ENCODE results near the gene PI4KA. TPM values are rescaled to one million over a fixed set of nuclear protein-coding genes. Genes with fewer than 3 reads are reported as not detected.
"Not testable (repeated sequence)": the region's sequence is repeated elsewhere in the genome, so short reads cannot be mapped to it uniquely, and the experiment has no call there.

Gene PI4KA
- 10 to 100 TPM; 46.5 to 73.7 (median 72.2) TPM for polyA plus RNA-seq (ENCODE audit: insufficient read depth in 1 of 5, insufficient read length in 5 of 5, low replicate concordance in 1 of 5)
- long read RNA-seq, donor 1, partial matches to known transcripts = 122 of 122 reads
- long read RNA-seq, donor 1, other reads (novel, unspliced or antisense) = 0 of 122 reads
- long read RNA-seq, donor 2, partial matches to known transcripts = 29 of 52 reads
- long read RNA-seq, donor 2, other reads (novel, unspliced or antisense) = 22 of 52 reads
- long read RNA-seq, donor 3, partial matches to known transcripts = 75 of 76 reads
- long read RNA-seq, donor 3, other reads (novel, unspliced or antisense) = 0 of 76 reads
- long read RNA-seq, donor 4, partial matches to known transcripts = 30 of 31 reads
- long read RNA-seq, donor 4, other reads (novel, unspliced or antisense) = 0 of 31 reads
- long read RNA-seq, donor 5, partial matches to known transcripts = 7 of 8 reads
- long read RNA-seq, donor 5, other reads (novel, unspliced or antisense) = 0 of 8 reads
- long read RNA-seq, donor 6, partial matches to known transcripts = 10 of 10 reads
- long read RNA-seq, donor 6, other reads (novel, unspliced or antisense) = 0 of 10 reads
- long read RNA-seq, donor 7, partial matches to known transcripts = 34 of 69 reads
- long read RNA-seq, donor 7, other reads (novel, unspliced or antisense) = 34 of 69 reads
- long read RNA-seq, donor 8, partial matches to known transcripts = 5 of 5 reads
- long read RNA-seq, donor 8, other reads (novel, unspliced or antisense) = 0 of 5 reads

- DNase-seq = peak; percentile 97
Measured at GRCh38 chr22:20858615-20859416, at the start of gene PI4KA, which contains the start of gene SNAP29. PI4KA (minus strand) TSS chr22:20858811; CDS start chr22:20858725, 86 bp downstream. SNAP29 (plus strand) TSS chr22:20859007; CDS start chr22:20859111, 104 bp downstream.

DNA sequence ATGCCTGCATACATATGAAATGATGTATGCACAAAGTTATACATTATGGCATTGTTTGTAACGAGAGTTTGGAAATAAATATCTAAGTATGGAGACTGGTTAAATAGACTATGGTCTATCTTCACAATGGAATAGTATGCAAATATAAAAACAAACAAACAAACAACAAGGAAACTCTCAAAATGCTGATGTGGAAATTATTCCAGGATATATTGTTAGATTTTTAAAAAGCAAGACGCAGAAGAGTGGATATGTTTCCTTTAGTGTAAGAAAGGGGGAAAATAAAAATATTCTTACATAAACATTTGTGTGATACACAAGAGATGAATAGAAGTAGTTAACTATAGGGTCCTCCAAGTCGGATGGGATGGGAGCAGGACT, 47.8 kb upstream of the PI4KA start:
- no peak for DNase-seq

GRCh38 chr22:20905415-20906386, 47.1 kb upstream of the PI4KA start:
- DNase-seq = no peak

DNA sequence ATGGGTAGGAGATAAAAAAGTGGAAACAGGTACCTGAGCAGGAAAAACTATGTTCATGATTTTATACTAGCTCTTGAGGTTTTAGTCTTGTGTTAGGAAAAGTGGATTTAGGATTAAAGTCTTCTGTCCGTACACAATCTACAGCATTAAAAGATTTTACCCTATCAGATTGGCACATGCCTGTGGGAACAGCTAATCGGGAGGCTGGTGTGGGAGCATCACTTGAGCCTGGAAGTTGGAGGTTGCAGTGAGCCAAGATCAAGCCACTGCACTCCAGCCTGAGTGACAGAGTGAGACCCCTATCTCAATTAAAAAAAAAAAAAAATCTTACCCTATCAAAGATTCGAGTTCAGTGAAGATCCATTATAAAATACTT, 46.4 kb upstream of the PI4KA start:
- no peak for DNase-seq

GRCh38 chr22:20904008-20904979, 45.7 kb upstream of the PI4KA start:
- no peak for DNase-seq

GRCh38 chr22:20903093-20903492, 44.5 kb upstream of the PI4KA start:
- DNase-seq = no peak

DNA sequence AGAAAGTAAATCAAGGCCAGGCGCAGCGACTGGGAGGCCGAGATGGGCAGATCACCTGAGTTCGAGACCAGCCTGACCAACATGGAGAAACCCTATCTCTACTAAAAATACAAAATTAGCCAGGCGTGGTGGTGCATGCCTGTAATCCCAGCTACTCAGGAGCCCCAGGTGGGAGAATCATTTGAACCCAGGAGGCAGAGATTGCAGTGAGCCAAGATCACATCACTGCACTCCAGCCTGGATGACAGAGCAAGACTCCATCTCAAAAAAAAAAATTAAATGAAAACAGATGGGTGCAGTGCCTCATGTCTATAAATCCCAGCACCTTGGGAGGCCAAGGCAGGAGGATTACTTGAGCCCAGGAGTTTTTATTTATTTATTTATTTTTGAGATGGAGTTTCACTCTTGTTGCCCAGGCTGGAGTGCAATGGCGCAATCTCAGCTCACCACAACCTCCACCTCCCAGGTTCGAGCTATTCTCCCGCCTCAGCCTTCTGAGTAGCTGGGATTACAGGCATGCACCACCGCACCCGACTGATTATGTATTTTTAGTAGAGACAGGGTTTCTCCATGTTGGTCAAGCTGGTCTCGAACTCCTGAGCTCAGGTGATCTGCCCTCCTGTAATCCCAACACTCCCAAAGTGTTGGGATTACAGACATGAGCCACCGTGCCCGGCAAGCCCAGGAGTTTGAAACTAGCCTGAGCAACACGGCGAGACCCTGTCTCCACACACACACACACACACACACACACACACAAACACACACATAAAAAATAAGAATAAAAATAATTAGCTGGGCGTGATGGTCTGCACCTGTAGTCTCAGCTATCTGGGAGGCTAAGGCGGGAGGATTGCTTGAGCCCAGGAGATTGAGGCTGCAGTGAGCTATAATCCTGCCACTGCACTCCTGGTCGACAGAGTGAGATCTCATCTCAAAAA, 42.8 kb upstream of the PI4KA start:
- DNase-seq = not testable (repeated sequence)

DNA sequence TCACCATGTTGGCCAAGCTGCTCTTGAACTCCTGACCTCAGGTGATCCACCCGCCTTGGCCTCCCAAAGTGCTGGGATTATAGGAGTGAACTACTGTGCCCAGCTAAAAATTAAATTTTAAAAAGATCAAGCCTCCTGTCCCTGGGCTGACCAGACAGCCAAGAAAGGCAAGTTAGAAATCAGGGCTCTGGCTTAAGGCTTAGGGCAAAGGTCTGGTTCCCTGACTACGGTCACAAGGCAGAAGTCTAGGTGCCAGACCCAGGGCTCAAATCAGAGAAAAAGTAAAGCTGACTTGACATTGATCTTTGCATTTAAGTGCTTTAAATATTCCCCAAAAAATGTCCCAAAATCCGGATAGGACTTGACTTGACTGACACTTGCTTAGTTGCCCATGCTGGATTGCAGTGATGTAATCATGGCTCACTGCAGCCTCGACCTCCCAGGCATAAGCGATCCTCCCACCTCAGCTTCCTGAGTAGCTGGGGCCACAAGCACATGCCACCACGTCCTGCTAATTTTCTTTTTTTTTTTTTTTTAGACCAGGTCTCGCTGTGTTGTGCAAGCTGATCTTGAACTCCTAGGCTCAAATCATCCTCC, 41.3 kb upstream of the PI4KA start:
- DNase-seq = no peak

DNA sequence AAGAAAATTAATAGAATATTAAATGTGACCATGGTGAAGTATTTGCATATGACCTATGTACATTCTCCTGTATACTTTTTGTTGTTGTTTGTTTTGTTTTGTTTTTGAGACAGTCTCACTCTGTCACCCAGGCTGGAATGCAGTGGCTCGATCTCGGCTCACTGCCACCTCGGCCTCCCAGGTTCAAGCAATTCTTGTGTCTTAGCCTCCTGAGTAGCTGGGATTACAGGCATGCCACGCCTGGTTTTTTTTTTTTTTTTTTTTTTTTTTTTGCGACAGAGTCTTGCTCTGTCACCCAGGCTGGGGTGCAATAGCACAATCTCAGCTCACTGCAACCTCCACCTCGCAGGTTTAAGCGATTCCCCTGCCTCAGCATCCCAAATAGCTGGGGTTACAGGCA, 39.1 kb upstream of the PI4KA start:
- not testable (repeated sequence) for DNase-seq

GRCh38 chr22:20890975-20891374, 32.4 kb upstream of the PI4KA start:
- no peak for DNase-seq

DNA sequence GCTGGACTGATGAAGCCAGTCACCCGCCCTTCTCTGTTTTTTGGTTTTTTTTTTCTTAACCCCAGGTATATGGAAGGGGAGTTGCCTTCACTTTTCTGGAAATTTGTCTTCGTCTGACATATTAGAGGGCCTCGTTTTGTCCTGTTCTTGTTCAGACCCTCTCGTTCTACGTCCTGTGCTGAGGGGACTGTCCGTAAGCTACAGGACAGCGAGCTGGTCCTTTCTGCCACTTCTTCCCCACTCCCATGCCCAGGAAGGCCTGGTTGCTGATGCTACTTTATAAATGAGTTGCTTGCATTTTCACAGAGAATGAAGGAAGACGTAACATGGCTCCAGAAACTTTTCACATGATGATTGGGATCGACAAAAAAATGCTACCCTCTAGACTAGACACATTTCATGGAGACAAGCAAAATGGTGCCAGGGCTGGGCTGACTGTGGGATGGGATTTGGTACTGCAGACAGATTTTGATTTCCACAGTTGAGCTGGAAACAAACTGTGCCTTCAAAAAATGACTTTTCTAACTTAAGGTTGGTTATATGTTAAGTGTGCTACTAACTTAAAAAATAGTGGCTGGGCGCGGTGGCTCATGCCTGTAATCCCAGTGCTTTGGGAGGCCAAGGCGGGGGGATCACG, 31.4 kb upstream of the PI4KA start:
- no peak for DNase-seq

DNA sequence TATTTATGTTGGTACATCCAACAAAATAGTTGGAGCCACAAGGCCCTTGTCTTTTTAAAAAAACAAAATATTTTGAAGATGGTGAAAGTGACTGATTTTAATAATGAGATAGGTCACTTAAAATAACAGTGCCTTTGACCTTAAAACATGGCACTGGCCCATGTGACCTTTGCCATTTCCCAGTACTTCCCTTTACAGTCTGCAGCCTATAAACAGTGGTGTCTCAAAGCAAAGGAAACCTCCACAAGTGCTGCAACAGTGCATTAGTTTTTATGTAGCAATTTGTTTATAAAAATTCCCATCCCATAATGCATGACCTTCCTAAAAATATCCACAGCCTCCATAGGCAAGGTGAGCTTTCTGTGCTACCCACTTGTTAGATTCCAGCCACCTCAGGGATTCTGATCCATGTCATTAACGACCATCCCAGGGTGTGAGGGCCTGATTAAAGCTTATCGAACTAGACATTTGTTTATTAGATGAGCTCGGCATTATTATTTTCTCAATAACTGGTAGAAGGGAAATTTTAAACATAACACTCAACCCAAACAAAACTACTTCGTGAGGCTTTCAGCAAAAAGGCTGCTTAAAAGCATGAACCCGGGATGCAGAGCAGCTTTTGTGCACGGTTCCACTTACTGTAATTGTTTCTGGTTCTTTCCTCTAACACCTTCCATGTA, 30.6 kb upstream of the PI4KA start:
- no peak for DNase-seq

- no peak for DNase-seq
Measured at GRCh38 chr22:20887375-20887774, 28.8 kb upstream of the PI4KA start.

- DNase-seq = peak; percentile 35 to 52
Measured at GRCh38 chr22:20885557-20886323, 27.1 kb upstream of the PI4KA start.

- DNase-seq = no peak
Measured at GRCh38 chr22:20885017-20885556, 26.5 kb upstream of the PI4KA start.

DNA sequence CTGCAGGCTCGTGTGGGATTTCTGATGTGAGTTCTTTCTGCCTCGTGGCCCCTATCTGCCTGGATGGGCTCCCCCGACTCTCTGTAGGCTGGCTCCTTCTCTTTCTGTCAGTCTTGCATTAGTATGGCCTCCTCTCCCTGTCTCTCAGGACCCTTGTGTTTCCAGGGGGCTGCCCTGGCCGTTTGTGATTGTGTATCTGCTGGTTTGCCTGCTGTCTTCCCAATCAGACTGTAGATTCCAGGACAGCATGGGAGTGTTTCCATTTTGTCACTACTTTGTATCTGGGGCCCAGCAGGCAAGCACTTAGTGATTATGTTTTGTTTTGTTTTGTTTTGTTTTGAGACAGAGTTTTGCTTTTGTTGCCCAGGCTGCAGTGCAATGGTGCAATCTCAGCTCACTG, 25.8 kb upstream of the PI4KA start:
- DNase-seq = no peak

All from right lung (tissue), 10 donors.